Omental fat pad (tissue), 4 donors: ENCODE data around the gene MDP1. TPM values are rescaled to one million over a fixed set of nuclear protein-coding genes. Genes with fewer than 3 reads are reported as not detected.

Source experiments
- ATAC-seq: fragments of 150-250 bp; one replicate; pipeline ENCODE4 v1.9.1; 2016; ENCODE audit warnings: mild to moderate bottlenecking, moderate library complexity; ENCODE audit not compliant: low FRiP score
- DNase-seq: peaks from one replicate; pipeline ENCODE4 v3.0.0-alpha.2; 2019; ENCODE audit warnings: low spot score
- CTCF ChIP-seq, 3 donors: fragments of 450-650 bp; IDR thresholded peaks; one replicate each; pipeline ENCODE4 v1.5.1; 2016 to 2017; ENCODE audit warnings: antibody characterized with exemption in 3 of 3, mild to moderate bottlenecking in 3 of 3, moderate library complexity in 2 of 3
- total RNA-seq, 4 donors: library from RNA; depleted of rRNA; stranded (reverse); fragments of >200 nt; gene quantifications; one replicate each; pipeline ENCODE4 v1.1.0, GENCODE V29; 2016

The MDP1 gene
- total RNA-seq, 4 donors from 2014 or later = 9.0 to 18.1 (median 12.5) TPM

DNA sequence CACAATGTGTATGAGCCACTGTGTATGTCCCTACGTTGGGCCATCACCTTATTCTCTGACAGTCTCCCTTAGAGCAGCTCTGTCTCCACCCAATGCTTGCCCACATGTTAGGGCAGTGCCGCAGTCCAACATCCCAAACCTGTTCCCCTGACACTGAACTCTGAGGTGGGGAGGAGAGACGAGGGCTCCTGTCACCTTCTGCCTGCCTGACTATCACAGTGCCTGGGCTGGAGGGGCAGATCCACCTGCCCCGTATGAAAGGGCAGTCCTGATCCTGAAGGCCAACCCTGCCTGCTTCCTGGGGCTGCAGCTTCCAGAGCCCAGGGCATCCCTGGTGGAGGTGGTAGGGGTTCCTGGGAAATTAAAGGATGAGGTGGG lies 44.9 kb upstream of the MDP1 start:
- no peak for ATAC-seq
- no peak for TF ChIP-seq CTCF (IDR thresholded peaks at IDR 0.05)

GRCh38 chr14:24260026-24260779 lies 44.3 kb upstream of the MDP1 start:
- no peak for TF ChIP-seq CTCF (IDR thresholded peaks at IDR 0.05)
- ATAC-seq (no peak), DNase-seq (no peak)

More for the DNA sequence above, 44.9 kb upstream of the MDP1 start:
- DNase-seq = no peak

DNA sequence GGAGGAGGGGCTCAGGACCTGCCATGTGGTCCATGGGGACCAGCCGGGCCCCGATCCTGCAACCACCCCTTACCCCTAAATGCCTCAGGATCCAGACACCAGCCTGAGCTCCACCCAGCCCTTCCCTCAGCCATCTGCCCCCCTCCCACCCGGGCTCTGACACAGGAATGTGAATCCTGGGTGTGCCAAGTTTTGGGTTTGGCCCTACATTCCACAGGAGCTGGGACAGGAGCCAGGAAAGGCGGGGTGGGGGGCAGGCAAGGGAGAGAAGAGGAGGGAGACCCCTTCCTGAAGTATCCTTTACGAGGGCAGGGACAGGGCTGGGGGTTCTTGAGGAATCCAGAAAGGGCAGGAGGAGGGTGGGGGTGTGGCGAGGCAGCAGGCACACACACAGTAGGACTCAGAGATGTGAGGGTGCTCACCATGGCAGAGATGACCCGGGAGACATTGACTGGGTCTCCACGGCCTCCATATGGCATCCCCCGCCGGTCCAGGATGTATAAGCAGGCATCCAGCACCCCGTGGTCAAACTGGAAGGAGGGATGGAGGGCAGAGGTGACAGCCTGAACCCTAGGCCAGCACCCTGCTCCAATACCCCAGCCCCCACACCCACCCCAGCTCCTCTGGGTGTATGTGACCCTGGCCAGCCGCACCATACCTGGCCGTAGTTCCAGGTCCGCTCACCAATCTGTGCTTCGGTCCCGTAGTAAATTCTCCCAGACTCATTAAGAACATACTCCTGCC lies 43.6 kb upstream of the MDP1 start:
- no peak for TF ChIP-seq CTCF (IDR thresholded peaks at IDR 0.05)
- ATAC-seq (peak; percentile 3), DNase-seq (no peak)

- TF ChIP-seq CTCF (IDR thresholded peaks at IDR 0.05) = no peak
- ATAC-seq (peak; percentile 0), DNase-seq (no peak)
These were observed 42.8 kb upstream of the MDP1 start for GRCh38 chr14:24258548-24259265.

DNA sequence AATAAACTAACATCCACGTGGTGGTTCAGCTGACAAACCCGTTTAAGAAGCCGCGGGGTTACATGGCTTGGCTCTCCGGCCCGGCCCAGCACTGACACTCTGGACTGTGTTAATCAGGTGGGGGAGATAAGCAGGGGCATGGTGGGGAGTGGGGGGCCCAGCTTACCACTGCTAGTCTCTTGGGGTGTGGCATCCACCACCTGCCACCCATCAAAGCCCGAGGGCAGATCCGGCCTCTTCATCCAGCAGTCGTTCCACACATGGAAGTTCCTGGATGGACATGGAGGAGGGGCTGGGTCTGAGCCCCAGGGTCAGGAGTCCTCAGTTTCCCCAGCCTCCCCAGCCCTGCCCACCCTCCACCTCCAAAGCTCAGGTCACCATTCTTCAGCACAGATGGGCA lies 42.3 kb upstream of the MDP1 start:
- no peak for DNase-seq
- TF ChIP-seq CTCF (IDR thresholded peaks at IDR 0.05) = no peak
- no peak for ATAC-seq

DNA sequence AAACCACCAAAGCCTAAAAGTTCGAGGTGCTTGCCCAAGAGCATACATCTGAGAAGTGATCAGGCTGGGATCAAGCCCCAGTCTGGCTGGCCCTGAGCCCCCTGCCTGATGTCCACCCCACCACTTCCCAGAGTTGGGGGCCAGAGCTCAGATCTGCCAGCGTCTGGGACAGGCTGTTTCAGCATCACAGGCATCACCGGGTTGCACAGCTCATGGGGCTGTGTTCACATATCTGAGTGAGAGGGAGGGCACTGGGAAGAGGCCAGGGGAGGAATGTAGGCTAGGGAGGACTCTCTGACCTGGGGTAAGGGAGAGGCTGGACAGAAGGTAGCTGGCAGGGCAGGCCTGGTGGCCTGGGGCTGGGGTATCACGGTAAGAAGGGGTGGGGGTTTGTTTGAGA lies 41.1 kb upstream of the MDP1 start:
- DNase-seq (no peak), ATAC-seq (peak; percentile 48)
- no peak for TF ChIP-seq CTCF (IDR thresholded peaks at IDR 0.05)
